GM10248 (cell line): ENCODE data around the gene AMBP.

Source experiments
- CTCF ChIA-PET: fragments of 300-600 bp; sonication (Branson Sonifier 250); formaldehyde crosslinking; extraction: SDS; loops from one replicate; lab custom pipeline; 2021; ENCODE audit warnings: antibody characterized with exemption; lab: Yijun Ruan, JAX
- POLR2A ChIA-PET: fragments of 350-650 bp; sonication (Branson Sonifier 250); formaldehyde crosslinking; extraction: SDS; loops from one replicate; lab custom pipeline; 2020; ENCODE audit warnings: antibody characterized with exemption; lab: Yijun Ruan, JAX
- DNase-seq: peaks from one replicate; pipeline ENCODE4 v3.0.0; 2012; ENCODE audit errors: extremely low spot score
- TF ChIP-seq, protein P1 (sequence below): IDR thresholded peaks from 2 replicates; pipeline ENCODE4 v1.5.1; 2012; ENCODE audit warnings: mild to moderate bottlenecking, low read depth; ENCODE audit errors: extremely low read depth, missing control alignments, control extremely low read depth

The AMBP gene

DNA sequence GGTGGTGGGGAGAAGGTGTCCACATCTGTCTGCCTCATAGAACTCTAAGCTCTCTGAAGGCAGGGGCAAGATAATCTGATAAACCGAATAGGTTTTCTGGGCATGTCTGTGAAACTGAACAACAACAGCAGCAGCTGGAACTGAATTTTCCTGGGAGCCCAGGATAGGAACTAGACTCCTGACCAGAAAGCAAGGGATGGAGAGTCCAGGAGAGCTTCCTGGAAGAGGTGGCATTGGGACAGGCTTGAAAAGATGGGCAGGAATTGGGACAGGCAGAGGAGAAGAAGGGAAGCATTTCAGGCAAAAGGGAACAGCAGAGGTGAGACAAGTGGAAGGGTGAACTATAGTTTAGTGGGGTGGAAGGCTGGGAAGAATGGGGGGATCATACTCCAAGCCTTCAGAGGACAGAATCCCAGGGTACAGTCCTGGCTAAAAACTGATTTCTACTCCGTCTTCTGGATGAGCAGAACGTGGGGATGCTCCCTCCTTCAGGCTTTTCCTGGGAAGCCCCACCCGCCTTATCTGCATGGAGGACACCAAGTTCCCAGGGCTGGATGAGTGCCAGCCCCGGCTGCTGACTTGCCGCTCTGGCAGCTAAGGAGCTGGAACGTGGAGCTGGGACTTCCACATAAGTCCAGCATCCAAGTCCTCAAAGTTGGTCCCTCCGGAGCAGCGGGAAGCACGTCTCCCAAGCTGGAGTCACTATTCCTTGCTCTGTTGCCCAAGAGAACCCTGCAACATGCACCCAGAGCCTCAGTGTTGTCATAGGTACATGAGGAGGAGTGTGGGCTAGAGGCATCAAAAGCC is 34.9 kb upstream of the AMBP start:
- TF ChIP-seq, protein P1, sequence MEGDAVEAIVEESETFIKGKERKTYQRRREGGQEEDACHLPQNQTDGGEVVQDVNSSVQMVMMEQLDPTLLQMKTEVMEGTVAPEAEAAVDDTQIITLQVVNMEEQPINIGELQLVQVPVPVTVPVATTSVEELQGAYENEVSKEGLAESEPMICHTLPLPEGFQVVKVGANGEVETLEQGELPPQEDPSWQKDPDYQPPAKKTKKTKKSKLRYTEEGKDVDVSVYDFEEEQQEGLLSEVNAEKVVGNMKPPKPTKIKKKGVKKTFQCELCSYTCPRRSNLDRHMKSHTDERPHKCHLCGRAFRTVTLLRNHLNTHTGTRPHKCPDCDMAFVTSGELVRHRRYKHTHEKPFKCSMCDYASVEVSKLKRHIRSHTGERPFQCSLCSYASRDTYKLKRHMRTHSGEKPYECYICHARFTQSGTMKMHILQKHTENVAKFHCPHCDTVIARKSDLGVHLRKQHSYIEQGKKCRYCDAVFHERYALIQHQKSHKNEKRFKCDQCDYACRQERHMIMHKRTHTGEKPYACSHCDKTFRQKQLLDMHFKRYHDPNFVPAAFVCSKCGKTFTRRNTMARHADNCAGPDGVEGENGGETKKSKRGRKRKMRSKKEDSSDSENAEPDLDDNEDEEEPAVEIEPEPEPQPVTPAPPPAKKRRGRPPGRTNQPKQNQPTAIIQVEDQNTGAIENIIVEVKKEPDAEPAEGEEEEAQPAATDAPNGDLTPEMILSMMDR: no peak
- ChIA-PET CTCF (interaction anchor here (1.1 kb wide), 1 partner anchor 30 kb away, joined by 3 read pairs; no protein-coding TSS in a partner anchor), POLR2A (no interaction called here)
- DNase-seq: no peak

DNA sequence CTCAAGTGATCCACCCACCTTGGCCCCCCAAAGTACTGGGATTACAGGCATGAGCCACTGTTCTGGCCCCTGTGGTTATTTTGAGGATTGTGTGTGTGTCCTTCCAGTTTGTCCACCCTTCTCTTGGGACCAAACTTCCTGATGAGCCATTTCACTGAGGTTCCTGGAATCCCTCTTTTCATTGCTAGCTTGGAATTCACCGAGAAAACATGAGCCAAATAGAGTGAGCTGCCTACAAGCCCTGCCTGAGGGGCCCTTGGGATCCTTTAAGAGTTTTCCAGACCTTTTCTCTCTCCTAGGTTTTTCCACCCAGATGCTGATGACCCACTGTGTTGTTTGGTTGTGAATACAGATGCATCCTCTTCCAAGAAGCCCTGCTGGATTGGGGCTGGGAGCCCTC is 34.2 kb upstream of the AMBP start:
- CTCF ChIA-PET: interaction anchor here (1.1 kb wide), 1 partner anchor 30 kb away, joined by 3 read pairs; no protein-coding TSS in a partner anchor
- no peak for DNase-seq
- POLR2A ChIA-PET: no interaction called here
- TF ChIP-seq, protein P1: no peak

DNA sequence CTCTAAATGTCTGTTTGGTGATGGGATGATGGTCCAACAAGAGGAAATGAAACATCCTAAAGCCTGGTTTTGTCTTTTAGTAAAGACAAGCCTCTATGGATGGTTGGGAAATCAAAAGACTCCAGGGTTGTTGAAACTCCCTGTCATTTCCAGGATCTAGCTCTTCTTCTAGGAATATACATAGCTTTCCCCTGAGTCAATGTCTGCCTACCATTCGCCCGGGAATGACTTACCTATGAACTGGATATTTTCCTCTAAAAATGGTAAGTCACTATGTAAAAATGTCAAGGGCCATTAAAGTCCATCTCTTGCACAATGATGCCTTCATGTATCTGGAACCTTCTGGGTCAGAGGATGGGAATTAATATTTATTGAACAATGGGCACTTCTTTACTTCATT is 32.1 kb upstream of the AMBP start:
- ChIA-PET POLR2A (no interaction called here), CTCF (interaction anchor here (1.0 to 6.1 kb wide), 3 partner anchors 27 to 182 kb away, joined by 3 to 50 read pairs (median 35); no protein-coding TSS in a partner anchor)
- DNase-seq: no peak
- TF ChIP-seq, protein P1: no peak

DNA sequence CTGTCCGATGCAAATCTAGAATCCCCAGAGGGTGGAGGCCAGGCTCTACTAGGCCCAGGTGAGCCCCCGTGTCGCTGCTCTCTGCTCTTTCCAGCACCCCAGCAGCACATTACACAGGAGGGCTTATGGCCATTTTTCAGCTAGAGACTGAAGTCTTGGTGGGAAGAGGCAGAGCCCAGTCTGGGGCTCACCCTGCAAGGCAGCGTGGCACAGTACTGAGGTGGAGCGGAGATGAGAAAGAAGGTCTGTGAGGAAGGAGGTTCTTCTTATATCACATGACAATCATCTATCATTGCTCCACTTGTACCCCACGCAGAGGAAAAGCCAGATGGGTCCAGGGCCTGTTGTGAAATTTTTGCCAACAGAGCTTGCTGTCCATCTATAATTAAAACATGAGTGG is 31.0 kb upstream of the AMBP start:
- ChIA-PET POLR2A (no interaction called here), CTCF (interaction anchor here (0.7 to 6.1 kb wide), 9 partner anchors 10 to 183 kb away, joined by 3 to 50 read pairs (median 5); partner anchors contain the start of gene KIF12)
- TF ChIP-seq, protein P1: no peak
- no peak for DNase-seq

DNA sequence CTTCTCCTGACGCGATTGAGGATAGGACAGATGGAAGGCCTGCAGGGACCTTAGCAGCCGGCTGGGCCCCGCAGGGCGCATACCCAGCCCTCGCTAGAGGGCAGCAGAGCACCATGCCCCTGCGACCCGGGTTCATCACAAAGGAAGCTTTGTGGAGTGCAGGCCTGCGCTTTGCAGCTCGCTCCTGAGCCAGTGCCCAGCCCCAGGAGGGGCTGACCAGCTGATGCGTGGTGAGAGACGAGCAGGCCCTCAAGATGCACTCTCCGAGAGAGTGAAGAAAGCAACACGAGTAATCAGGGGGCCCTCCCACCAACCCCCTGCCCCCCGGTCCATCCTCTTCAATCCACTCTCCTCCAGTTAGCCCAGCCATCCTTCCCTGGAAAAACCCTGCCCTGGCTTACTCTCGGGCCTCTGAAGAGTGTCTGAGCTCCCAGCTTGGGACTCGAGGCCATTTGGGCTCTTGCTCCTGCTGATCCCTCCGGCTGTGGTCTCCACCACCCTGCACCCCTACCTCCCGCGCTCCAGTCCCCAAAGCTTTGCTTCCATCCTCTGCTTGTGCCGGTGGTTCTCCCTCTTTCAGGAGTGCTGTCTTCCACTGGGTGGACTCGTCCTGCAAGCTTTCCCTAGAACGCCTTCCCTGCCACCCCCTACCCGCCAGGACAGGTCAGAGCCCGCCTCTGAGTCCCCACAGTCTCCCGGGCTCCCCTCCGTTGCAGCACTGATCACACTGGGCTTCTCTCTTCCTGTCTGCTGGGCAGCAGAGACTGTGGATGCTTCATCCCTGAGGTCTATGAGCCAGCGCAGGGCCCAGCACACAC is 30.1 kb upstream of the AMBP start:
- TF ChIP-seq, protein P1: peak; percentile 76
- DNase-seq: peak; percentile 73
- ChIA-PET POLR2A (no interaction called here), CTCF (interaction anchor here (0.6 to 6.1 kb wide), 24 partner anchors 9 to 419 kb away, joined by 3 to 50 read pairs (median 4); partner anchors contain the start of gene KIF12)
